GM12891 (cell line): ENCODE measurements around the gene CDHR5.

Experiments
- PAX5 ChIP-seq: IDR thresholded peaks from 2 replicates; pipeline ENCODE4 v1.6.1; 2011; ENCODE audit warnings: low read length, moderate library complexity, mild to moderate bottlenecking; ENCODE audit not compliant: insufficient read depth, severe bottlenecking
- POLR2A ChIP-seq: IDR thresholded peaks from 2 replicates; pipeline ENCODE4 v1.6.1; 2011; ENCODE audit warnings: low read depth, low read length, control low read depth
- POLR2AphosphoS5 ChIP-seq: IDR thresholded peaks from 2 replicates; pipeline ENCODE4 v1.6.1; 2011; ENCODE audit warnings: low read depth, low read length, control low read depth
- POU2F2 ChIP-seq: IDR thresholded peaks from 2 replicates; pipeline ENCODE4 v1.6.1; 2011; ENCODE audit warnings: low read depth, mild to moderate bottlenecking, control low read depth, low read length, moderate library complexity
- SPI1 ChIP-seq: IDR thresholded peaks from 2 replicates; pipeline ENCODE4 v1.6.1; 2011; ENCODE audit warnings: low read depth, low read length, control low read depth
- TAF1 ChIP-seq: IDR thresholded peaks from 2 replicates; pipeline ENCODE4 v1.6.1; 2011; ENCODE audit warnings: low read depth, low read length, control low read depth

GRCh38 chr11:607971-608659 is 16.6 kb downstream of the CDHR5 start:
- TF ChIP-seq POLR2A (no peak), PAX5 (no peak), SPI1 (no peak), POLR2AphosphoS5 (no peak), TAF1 (no peak), POU2F2 (no peak)
